DMS79 treated with DMSO at 0.1 percent for 48 hours (cell line): ENCODE results near the gene ARL3.

Experiments
- DNase-seq: peaks from one replicate; lab custom pipeline; 2025; lab: John Stamatoyannopoulos, UW

The ARL3 gene

DNA sequence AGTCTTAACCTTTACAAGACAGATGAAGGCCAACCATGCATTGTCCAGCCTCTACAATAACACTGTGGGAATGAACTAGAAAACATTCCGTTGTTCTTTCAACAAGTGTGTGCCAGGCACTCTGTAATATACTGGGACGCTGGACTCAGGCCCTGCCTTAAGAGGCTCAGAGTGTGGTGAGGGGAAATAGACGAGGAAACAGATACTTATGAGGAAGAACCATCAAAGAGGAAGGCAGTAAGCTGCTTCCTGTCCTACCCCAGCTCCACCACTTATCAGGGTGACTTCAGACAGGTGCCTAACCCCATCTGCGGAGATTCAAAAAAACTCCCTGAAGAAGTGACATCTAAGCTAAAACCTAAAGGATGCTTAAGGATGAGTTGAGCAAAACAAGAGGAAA lies 78.8 kb downstream of the ARL3 start:
- DNase-seq: no peak

DNA sequence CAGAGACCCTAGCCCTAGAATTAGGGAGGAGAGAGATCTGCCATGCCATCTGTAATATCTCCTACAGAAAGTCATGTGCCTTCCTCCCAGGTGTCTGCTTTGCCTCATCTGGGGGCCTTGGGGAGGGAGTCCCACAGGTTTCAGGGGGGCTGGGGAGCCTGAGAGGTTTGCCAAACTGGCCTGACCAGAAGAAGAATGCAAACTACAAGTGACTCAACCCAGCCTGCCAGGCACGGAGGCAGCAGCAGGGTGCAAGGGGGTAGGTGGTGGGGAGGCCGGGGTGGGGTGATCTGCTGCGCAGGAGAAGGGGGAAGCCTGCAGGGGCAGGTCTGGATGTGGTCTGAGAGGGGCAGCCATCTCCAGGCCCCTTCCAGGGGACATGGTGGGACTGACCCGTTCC lies 79.5 kb downstream of the ARL3 start:
- DNase-seq: no peak

- no peak for DNase-seq
Observed at GRCh38 chr10:102633848-102634247, 80.3 kb downstream of the ARL3 start.

- DNase-seq: no peak
Observed at GRCh38 chr10:102633287-102633686, 80.9 kb downstream of the ARL3 start.

GRCh38 chr10:102632394-102633111 lies 81.6 kb downstream of the ARL3 start:
- DNase-seq: no peak

- DNase-seq: no peak
Observed at GRCh38 chr10:102631525-102632393, 82.4 kb downstream of the ARL3 start.

GRCh38 chr10:102630663-102631062 lies 83.5 kb downstream of the ARL3 start:
- no peak for DNase-seq

DNA sequence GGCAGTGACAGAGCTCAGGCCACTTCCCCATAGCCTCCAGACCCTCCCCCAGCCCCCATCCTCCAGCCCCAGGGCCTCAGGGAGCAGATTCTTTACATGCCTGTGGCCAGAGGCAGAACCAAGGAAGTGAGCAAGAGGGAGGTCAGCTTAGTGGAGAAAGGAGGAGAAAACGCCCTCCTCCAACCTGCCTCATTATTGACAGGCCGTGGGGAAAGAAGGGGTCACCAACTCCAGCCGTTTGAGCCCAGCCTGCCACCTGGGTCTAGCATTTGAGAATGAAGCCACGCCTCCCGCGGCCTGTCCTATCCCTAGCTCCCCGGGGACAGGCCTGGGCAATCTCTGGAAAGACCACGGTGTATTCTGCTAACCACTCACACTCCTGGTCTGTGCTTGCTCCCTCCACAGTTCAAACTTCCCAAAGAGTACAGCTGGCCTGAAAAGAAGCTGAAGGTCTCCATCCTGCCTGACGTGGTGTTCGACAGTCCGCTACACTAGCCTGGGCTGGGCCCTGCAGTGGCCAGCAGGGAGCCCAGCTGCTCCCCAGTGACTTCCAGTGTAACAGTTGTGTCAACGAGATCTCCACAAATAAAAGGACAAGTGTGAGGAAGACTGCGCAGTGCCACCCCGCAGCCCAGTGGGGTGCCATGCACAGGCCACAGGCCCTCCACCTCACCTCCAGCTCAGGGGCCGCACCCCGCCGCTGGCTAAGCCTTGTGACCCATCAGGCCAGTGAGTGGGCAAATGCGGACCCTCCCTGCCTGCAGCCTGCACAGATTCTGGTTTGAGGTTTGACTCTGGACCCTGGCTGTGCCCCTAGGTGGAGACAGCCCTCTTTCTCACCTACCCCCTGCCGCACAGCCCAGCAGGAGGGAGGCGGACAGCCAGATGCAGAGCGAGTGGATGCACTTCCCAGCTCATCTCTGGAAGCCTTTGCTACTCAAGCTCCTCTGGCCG lies 84.3 kb downstream of the ARL3 start:
- DNase-seq: no peak

DNA sequence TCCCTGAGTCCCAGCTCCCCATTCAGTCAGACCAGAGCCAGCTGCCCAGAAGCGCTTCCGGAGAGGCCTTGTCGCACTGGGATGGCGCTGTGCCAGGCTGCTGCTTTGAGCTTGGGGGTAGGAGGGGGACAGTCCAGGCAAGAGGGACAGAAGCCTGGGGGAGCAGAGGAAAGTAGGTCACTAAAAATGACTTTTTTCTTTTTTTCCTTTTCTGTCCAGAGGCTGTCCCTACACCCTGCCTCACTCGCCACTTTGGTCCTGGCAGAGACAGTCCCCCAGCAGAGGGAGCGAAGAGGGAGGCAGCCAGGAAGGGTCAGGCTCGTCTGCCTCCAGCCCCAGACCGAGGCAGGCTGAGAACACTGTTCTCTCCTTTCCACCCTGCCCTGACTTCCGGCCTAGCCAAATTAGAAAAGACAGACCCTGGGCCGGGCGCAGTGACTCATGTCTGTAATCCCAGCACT lies 85.7 kb downstream of the ARL3 start:
- no peak for DNase-seq

DNA sequence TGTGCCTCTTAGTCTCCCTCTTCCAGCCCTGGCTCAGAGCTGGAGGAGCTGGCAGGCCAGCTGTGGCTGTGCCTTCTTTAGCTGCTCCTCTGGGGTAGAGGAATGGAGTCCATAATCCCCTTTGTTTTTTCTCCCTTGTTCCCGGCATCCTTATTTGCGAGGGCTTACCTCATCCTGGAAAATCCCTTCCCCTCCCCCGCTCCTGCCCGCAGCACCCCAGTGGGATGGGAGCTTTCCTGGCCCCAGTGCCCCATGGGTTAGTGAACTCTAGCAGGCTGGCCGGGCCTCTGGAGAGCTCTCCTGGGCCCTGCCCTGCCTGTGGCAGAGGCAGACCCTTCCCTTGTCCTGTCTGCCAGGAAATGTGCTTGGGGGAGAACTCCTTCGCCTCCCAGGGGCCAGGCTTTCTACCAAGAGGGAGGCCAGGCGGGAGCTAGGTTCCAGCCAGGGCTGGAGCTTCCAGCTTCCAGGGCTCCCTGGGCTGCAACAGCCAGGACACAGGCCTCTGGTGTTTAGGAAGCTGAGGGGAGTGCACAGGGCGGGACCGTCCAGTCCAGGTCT lies 86.4 kb downstream of the ARL3 start:
- no peak for DNase-seq

DNA sequence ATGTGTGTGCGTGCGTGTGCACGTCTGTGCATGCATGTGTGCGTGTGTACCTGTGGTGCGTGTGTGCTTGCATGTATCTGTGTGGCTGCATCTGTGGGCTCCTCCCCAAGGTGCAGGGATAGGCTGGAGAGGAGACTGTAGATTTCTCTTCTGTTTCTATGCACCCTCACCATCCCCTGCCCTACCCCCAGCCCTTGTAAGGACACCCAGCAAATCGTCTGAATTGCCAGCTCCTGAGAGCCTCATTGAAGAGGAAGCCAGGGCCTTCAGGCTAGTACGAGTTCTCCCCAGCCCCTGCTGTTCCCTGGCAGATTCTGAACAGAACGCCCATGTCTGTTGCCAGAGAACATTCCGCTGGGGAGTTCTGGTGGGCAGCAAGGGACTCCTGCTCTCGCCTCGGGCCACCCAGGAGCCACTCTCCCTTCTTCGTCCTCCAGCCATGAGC lies 86.9 kb downstream of the ARL3 start:
- no peak for DNase-seq

- no peak for DNase-seq
Observed at GRCh38 chr10:102626026-102626685, 88.0 kb downstream of the ARL3 start.

- no peak for DNase-seq
Observed at GRCh38 chr10:102624751-102625645, 89.2 kb downstream of the ARL3 start.

DNA sequence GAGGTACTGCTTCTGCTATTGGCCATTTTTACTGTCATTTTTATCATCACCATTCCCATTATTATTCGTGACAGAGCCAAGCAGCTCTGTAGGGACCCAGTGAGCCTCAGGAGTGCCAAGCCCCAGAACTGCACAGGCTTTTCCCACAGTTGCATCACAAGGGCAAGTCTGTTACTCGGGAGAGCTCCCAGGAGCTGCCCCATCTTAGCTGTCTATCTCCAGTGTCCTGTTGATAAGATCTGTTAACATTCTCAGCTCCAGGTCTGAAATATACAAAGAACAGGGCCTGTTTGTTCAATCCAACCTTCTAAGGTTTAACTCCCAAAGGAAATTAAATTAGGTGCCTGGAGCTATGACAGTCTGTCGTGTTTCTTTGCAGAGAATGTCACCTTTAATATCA lies 90.1 kb downstream of the ARL3 start:
- no peak for DNase-seq
